Panc1 (cell line): Measurements from ENCODE around the gene AOC3.

ENCODE experiments used
- CTCF ChIP-seq: fragments of 450-650 bp; IDR thresholded peaks from 2 replicates; pipeline ENCODE4 v1.5.1; 2017; ENCODE audit warnings: mild to moderate bottlenecking
- POLR2AphosphoS5 ChIP-seq: IDR thresholded peaks from 2 replicates; pipeline ENCODE4 v1.6.1; 2012; ENCODE audit warnings: mild to moderate bottlenecking, low read depth, low read length, moderate library complexity
- SIN3A ChIP-seq: IDR thresholded peaks from 2 replicates; pipeline ENCODE4 v1.6.1; 2012; ENCODE audit warnings: low read depth, mild to moderate bottlenecking, low read length, moderate library complexity, borderline replicate concordance; ENCODE audit not compliant: insufficient read depth
- TCF7L2 ChIP-seq: IDR thresholded peaks from 2 replicates; pipeline ENCODE4 v1.6.1; 2011; ENCODE audit warnings: mild to moderate bottlenecking, low read depth, low read length, inconsistent platforms
- TF ChIP-seq, protein P1 (sequence below), 2 experiments: IDR thresholded peaks; 2 replicates each; pipeline ENCODE4 v1.6.1; 2011 to 2012; ENCODE audit warnings: low read depth in 2 of 2, control low read depth in 1 of 2, low read length in 1 of 2, mild to moderate bottlenecking in 1 of 2, moderate library complexity in 1 of 2; ENCODE audit not compliant: insufficient read depth in 1 of 2

- TF ChIP-seq CTCF (no peak), SIN3A (no peak), POLR2AphosphoS5 (no peak), TCF7L2 (no peak)
- TF ChIP-seq, protein P1, sequence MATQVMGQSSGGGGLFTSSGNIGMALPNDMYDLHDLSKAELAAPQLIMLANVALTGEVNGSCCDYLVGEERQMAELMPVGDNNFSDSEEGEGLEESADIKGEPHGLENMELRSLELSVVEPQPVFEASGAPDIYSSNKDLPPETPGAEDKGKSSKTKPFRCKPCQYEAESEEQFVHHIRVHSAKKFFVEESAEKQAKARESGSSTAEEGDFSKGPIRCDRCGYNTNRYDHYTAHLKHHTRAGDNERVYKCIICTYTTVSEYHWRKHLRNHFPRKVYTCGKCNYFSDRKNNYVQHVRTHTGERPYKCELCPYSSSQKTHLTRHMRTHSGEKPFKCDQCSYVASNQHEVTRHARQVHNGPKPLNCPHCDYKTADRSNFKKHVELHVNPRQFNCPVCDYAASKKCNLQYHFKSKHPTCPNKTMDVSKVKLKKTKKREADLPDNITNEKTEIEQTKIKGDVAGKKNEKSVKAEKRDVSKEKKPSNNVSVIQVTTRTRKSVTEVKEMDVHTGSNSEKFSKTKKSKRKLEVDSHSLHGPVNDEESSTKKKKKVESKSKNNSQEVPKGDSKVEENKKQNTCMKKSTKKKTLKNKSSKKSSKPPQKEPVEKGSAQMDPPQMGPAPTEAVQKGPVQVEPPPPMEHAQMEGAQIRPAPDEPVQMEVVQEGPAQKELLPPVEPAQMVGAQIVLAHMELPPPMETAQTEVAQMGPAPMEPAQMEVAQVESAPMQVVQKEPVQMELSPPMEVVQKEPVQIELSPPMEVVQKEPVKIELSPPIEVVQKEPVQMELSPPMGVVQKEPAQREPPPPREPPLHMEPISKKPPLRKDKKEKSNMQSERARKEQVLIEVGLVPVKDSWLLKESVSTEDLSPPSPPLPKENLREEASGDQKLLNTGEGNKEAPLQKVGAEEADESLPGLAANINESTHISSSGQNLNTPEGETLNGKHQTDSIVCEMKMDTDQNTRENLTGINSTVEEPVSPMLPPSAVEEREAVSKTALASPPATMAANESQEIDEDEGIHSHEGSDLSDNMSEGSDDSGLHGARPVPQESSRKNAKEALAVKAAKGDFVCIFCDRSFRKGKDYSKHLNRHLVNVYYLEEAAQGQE (IDR thresholded peaks at IDR 0.05; ENCODE audit: insufficient read depth in 1 of 2, low read depth in 2 of 2, low read length in 1 of 2): no peak
These were observed 38.8 kb downstream of the AOC3 start for GRCh38 chr17:42889809-42890208.
